Small intestine (tissue), 7 donors: ENCODE results near the gene SNX8. TPM values are rescaled to one million over a fixed set of nuclear protein-coding genes. Genes with fewer than 3 reads are reported as not detected.
A peak's percentile ranks its signal among the peaks of the same experiment; 100 is the strongest.

ENCODE experiments used
- DNase-seq, 2 donors: peaks; one replicate each; pipeline versions ENCODE4 v3.0.0 to v3.0.0-alpha.2; 2013
- FAIRE-seq: peaks from 2 replicates; lab custom pipeline; 2012; peaks lifted over from hg19 to GRCh38; lab: Jason Lieb, UNC
- H3K27ac ChIP-seq, 3 donors: one replicate each; pipeline ENCODE4 v1.5.1; 2013; ENCODE audit warnings: low read length in 2 of 3, mild to moderate bottlenecking in 2 of 3, control low read depth in 1 of 3, inconsistent platforms in 1 of 3, low read depth in 1 of 3, moderate library complexity in 1 of 3
- H3K27me3 ChIP-seq, 3 donors: one replicate each; pipeline ENCODE4 v1.6.1; 2013; ENCODE audit warnings: low read length in 3 of 3, inconsistent platforms in 1 of 3; ENCODE audit not compliant: control insufficient read depth in 3 of 3, insufficient read depth in 3 of 3
- H3K36me3 ChIP-seq, 3 donors: one replicate each; pipeline ENCODE4 v1.6.1; 2013; ENCODE audit warnings: low read length in 3 of 3, inconsistent platforms in 1 of 3, low read depth in 1 of 3, mild to moderate bottlenecking in 1 of 3, moderate library complexity in 1 of 3; ENCODE audit not compliant: control insufficient read depth in 3 of 3, insufficient read depth in 2 of 3
- H3K4me1 ChIP-seq, 3 donors: one replicate each; pipeline ENCODE4 v1.6.1; 2013; ENCODE audit warnings: low read length in 2 of 3, inconsistent platforms in 1 of 3, low read depth in 1 of 3, mild to moderate bottlenecking in 1 of 3, moderate library complexity in 1 of 3; ENCODE audit not compliant: control insufficient read depth in 3 of 3, insufficient read depth in 2 of 3
- H3K4me3 ChIP-seq, 3 donors: one replicate each; pipeline ENCODE4 v1.5.1; 2013; ENCODE audit warnings: low read length in 3 of 3, control low read depth in 1 of 3, inconsistent platforms in 1 of 3, low read depth in 1 of 3, mild to moderate bottlenecking in 1 of 3, moderate library complexity in 1 of 3
- H3K9me3 ChIP-seq, 2 donors: one replicate each; pipeline ENCODE4 v1.6.1; 2013; ENCODE audit warnings: low read depth in 1 of 2, low read length in 1 of 2; ENCODE audit not compliant: control insufficient read depth in 2 of 2, insufficient read depth in 1 of 2
- WGBS, 3 donors: extraction: QIAGEN DNeasy Blood & Tissue Kit; methylation state at CpG; one replicate each; pipeline ENCODE4 v1.1.7; 2013; 5-methylcytosine and 5-hydroxymethylcytosine counted together
- polyA plus RNA-seq, 4 donors: library from polyadenylated mRNA; stranded (reverse) in 3 of 4; unstranded in 1 of 4; fragments of 200-250 nt in 3 of 4; fragments of 120-200 nt in 1 of 4; gene quantifications; one replicate each; pipeline versions ENCODE4 v1.2.1 to v1.2.3, GENCODE V29; 2013
- donor health status: healthy with polysubstance abuse.
- donor health status: control.
- donor health status: control.
- donor health status: Bipolar disorder and iron deficiency.
- donor health status: healthy.

The SNX8 gene
- polyA plus RNA-seq, 4 donors = 17.5 to 39.7 (median 19.2) TPM

DNA sequence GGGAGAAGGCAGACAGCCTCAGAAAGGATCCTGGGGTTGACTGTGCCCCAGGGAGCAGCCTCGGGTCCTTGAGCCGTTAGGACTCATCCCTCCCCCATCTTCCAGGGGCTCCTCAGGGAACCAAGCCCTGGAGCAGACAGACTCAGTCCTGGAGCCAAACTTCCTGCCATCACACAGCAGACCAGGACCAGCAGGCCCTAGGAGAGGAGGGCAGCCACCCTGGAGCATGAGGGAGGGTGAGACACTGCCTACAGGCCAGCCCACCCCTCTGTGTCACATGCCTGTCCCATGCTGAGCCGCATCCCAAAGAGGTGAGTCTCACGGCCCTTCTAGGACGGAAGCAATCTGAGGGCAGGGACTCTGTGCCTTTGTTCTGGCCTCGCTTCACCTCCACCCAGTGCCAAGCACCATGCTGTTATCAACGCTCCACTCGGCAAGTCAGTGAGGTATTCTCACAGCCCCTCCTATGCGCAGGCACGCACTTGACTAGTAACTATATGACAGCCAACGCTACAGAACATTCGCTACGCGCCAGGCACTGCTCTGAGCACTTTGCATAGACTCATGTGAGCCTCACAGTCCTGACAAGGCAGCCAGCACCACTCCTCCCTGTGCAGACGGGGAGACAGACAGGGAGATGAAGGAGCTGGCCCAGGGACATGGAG, 100.6 kb downstream of the SNX8 start:
- H3K9me3 ChIP-seq = peaks cover 0 to 3% of the 10 kb centered on the region in 2 donors
- no peak overlapping the region for H3K27ac ChIP-seq
- 94 to 96% (median 95%) methylated on average over 15 of the region's 15 CpGs for WGBS, 3 donors
- H3K4me3 ChIP-seq = no peak overlapping the region
- H3K27me3 ChIP-seq = no peaks in the 10 kb centered on the region
- FAIRE-seq (no peak), DNase-seq (no peak)
- peaks cover 2 to 92% (median 25%) of the 10 kb centered on the region in 3 donors for H3K36me3 ChIP-seq
- no peaks in the 10 kb centered on the region for H3K4me1 ChIP-seq

DNA sequence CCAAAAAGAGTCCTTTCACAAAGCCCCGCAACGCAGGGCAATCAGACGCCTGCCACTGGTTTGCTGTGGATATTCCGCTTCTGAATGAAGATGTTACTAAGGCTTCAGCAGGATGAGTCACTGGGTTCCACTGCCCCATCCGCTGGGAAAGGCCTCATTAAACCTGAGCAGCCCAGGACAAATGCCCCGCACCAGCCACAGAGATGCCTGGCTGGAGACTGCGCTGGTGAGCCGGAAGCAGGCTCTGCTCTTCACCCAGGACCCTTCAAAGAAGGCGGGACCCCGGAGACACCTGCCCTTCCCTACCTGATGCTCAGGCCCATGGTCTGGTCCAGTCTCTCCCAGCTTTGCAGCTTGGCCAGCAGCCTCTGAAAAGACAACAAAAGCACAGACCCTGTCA, 101.3 kb downstream of the SNX8 start:
- Histone ChIP-seq H3K27ac (no peak overlapping the region), H3K4me3 (no peak overlapping the region), H3K36me3 (peaks cover 2 to 90% (median 28%) of the 10 kb centered on the region in 3 donors), H3K4me1 (no peaks in the 10 kb centered on the region), H3K9me3 (peaks cover 0 to 3% of the 10 kb centered on the region in 2 donors), H3K27me3 (no peaks in the 10 kb centered on the region)
- DNase-seq = no peak
- WGBS, 3 donors = 96 to 99% (median 98%) methylated on average over 10 of the region's 10 CpGs
- no peak for FAIRE-seq

DNA sequence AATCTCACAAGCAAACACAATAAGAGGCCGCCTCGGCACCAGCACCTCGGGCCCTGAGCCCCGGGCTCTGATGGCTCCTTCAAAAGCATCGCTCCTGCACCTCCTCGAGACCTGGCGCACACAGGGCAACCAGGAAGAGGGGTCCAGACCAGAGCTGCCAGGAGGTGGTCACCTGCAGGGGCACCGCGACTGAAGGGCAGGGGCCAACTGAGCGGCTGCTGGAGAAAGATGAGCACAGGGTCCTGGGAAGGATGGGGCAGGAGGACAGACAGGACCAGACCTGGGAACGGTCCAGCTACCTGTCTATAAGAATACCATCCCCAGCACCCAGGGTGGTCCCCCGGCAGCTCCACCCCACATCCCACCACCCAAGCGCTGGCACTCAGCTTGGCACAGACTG, 102.3 kb downstream of the SNX8 start:
- peaks cover 2 to 88% (median 27%) of the 10 kb centered on the region in 3 donors for H3K36me3 ChIP-seq

DNA sequence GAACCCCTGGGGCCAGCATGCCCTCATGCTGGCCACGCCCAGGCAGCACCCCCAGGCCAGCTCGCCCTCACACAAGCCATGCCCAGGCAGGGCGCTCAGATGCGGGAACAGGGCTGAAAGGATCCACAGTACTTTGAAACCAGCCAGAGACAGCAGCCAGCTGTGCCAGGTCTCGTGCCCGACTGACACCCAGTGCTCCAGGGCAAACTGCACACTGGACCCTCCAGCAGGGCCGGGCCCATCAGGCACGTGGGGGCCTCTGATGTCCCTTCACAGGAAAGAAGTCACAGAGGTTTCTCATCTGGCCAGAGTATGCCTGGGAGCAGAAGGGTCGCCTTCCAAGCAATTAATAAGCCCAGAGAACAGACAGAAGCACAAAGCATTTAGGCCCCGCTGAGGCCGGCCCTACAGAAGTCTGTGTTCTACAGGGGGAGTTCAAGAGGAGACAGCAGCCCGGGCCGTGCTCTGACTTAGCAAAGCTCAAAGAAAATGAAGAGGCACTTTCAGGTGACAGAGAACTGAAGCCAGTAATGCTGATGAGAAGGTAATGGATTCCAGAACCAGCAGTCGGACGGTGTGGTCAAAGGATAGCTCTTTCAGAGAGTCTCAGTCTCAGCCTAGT, 102.9 kb downstream of the SNX8 start:
- H3K27me3 ChIP-seq = no peaks in the 10 kb centered on the region
- FAIRE-seq (no peak), DNase-seq (no peak)
- WGBS, 3 donors = 91 to 93% (median 91%) methylated on average over 15 of the region's 15 CpGs
- no peaks in the 10 kb centered on the region for H3K4me1 ChIP-seq
- H3K9me3 ChIP-seq = peaks cover 0 to 3% of the 10 kb centered on the region in 2 donors
- peaks cover 2 to 83% (median 25%) of the 10 kb centered on the region in 3 donors for H3K36me3 ChIP-seq
- no peak overlapping the region for H3K4me3 ChIP-seq
- no peak overlapping the region for H3K27ac ChIP-seq

More for the DNA sequence above, 102.3 kb downstream of the SNX8 start:
- H3K27me3 ChIP-seq = no peaks in the 10 kb centered on the region
- FAIRE-seq (no peak), DNase-seq (no peak)
- peaks cover 0 to 3% of the 10 kb centered on the region in 2 donors for H3K9me3 ChIP-seq
- H3K4me1 ChIP-seq = no peaks in the 10 kb centered on the region
- WGBS, 3 donors = 95 to 97% (median 96%) methylated on average over 13 of the region's 13 CpGs
- no peak overlapping the region for H3K4me3 ChIP-seq
- H3K27ac ChIP-seq = no peak overlapping the region

DNA sequence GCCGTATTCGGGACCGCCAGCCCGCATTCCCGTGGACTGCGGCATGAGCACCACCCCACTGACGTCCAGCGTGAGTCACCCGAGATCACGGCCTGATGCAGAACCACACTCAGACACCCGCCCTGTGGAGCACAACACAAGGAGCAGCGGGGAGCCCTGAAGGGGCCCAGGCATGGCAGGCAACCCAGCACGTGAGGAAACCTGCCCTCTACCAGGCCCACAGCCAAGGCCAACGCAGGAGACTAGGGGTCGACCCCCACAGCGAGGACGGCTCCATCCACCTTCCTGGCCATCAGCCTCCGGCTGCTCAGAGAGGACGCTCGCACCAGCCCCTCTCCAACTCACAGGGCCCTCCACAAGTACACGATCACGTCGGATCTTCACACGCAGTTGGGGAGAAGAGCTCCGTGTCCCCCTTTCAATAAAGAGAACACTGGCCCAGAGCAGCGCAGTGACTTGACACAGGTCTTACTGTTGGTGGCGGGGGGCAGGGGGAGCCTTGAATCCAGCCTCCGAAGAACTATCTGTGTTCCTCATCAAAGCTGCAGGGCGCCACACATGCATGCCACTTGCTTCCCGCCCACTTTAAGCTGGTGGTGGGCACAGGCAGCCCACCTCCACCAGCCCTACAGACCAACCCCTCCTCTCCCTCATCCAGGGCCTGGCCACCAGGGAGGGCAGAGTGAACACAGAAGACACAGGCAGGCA, 103.5 kb downstream of the SNX8 start:
- WGBS, 3 donors = 94 to 96% (median 95%) methylated on average over 27 to 30 of the region's 30 CpGs

DNA sequence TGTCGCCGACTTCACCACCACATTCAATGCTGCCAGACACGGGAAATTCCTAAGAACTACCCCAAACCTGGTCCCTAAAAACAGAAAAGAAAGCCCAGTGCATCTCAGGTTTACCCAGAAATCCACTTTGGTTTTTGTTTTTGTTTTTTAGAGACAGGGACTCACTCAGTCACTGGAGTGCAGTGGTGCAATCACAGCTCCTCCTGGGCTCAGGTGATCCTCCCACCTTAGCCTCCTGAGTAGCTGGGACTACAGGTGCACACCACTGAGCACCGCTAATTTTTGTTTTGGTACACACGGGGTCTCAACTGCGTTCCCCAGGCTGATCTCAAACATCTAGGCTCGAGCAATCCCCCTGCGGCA, 104.3 kb downstream of the SNX8 start:
- Histone ChIP-seq H3K27ac (no peak overlapping the region), H3K4me3 (no peak overlapping the region), H3K4me1 (no peaks in the 10 kb centered on the region), H3K9me3 (no peaks in the 10 kb centered on the region), H3K27me3 (no peaks in the 10 kb centered on the region), H3K36me3 (peaks cover 2 to 78% (median 18%) of the 10 kb centered on the region in 3 donors)
- FAIRE-seq (no peak), DNase-seq (no peak)
- WGBS, 3 donors = 77 to 90% (median 89%) methylated on average over 8 of the region's 8 CpGs

More for the DNA sequence above, 103.5 kb downstream of the SNX8 start:
- Histone ChIP-seq H3K27me3 (no peaks in the 10 kb centered on the region), H3K4me3 (no peak overlapping the region), H3K27ac (no peak overlapping the region), H3K9me3 (peaks cover 0 to 3% of the 10 kb centered on the region in 2 donors), H3K4me1 (no peaks in the 10 kb centered on the region), H3K36me3 (peaks cover 2 to 78% (median 19%) of the 10 kb centered on the region in 3 donors)
- FAIRE-seq (no peak), DNase-seq (no peak)

DNA sequence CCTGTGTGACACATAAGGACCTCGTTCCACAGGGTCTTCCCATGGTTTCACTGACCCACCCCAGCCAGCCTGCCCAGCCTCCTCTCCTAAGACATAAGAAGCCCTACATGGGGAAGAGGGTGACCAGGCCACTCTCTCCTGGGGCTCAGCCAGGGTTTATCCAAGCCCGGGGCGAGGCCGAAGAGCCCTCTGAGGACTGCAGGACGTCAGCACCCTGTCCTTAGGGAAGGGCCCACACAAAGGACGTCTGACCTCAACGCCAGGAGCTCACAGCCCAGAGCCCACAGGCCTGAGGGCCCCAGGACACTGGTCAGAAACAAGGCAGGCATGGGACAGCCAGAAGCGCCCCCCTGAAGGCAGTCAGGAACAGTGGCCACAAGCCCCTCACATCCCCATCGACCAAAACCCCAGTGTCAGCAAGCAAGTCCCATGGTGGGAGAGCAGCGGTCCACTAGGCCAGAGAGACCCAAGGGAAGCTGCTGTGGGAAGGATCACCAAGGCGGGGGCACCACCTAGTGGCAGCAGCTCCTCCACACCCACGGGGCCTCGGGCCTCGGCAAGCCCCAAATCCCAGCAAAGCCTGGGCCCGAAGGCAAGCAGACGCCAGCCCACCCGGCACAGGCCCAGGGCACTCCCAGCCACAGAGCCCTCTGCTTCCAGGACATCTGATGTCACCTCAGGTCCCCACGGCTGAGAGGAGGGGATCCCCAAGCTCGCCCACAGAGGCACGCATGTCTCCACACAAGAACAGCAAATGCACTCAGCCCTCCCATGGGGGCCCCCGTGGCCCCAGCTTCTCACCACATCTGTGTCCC, 104.9 kb downstream of the SNX8 start:
- Histone ChIP-seq H3K36me3 (peaks cover 0 to 76% (median 15%) of the 10 kb centered on the region in 3 donors), H3K27me3 (no peaks in the 10 kb centered on the region), H3K9me3 (no peaks in the 10 kb centered on the region), H3K27ac (no peak overlapping the region), H3K4me3 (no peak overlapping the region), H3K4me1 (no peaks in the 10 kb centered on the region)
- peak; percentile 23 to 70 for DNase-seq
- no peak for FAIRE-seq
- 63 to 64% (median 64%) methylated on average over 21 of the region's 21 CpGs for WGBS, 3 donors

DNA sequence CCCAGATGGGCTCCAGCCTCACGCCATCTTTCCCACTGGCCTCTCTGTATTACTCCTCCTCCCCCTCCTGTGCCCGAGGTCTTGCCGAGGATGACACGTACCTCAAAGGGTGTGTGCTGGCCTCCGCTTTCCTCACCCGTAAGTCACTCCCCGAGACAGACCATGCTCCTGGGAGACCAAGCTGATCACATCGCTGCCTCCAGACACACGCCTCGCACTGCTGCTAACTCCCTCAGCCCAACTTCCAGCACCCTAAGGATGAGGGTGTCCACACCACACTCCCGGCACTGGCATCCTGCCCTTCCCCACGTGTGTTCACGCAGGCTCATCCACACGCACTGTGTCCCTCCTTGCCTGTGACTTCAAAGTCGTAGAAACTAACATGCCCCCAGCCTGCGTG, 105.5 kb downstream of the SNX8 start:
- 94 to 95% (median 94%) methylated on average over 16 of the region's 16 CpGs for WGBS, 3 donors
- no peaks in the 10 kb centered on the region for H3K9me3 ChIP-seq
- no peak for FAIRE-seq

More for the DNA sequence above, 105.5 kb downstream of the SNX8 start:
- Histone ChIP-seq H3K4me3 (no peak overlapping the region), H3K27ac (no peak overlapping the region), H3K4me1 (no peaks in the 10 kb centered on the region), H3K36me3 (peaks cover 0 to 76% (median 12%) of the 10 kb centered on the region in 3 donors), H3K27me3 (no peaks in the 10 kb centered on the region)
- DNase-seq = no peak
